GM19025 (cell line): ENCODE measurements around the gene ADAM12.
"Not testable (repeated sequence)": the region's sequence is repeated elsewhere in the genome, so short reads cannot be mapped to it uniquely, and the experiment has no call there.

Experiments
- ATAC-seq: cut with Tn5 transposase; IDR thresholded peaks from one replicate; pipeline ENCODE4 v1.9.1; 2021; ENCODE audit warnings: mild to moderate bottlenecking, low read depth, moderate library complexity; ENCODE audit not compliant: unreplicated experiment

Gene ADAM12

DNA sequence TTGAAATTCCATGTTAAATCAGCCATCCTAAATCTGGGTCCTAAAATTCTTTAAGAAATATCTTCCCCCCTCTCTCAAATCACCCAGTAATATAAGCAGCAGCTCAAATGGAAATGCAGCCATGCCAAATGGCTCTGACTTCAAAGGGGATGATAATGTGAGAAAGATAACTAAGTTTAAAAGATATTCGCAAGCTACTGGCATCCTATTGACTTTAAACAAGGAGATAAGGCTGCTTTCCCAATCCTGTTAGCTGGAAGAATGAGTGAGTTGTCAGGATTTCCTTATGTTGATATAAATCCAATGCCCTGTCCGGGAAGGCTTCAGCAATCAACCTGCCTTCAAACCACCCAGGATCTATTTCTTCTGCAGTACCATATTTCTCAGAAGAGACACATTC is 320.0 kb downstream of the ADAM12 start:
- ATAC-seq, result no peak

GRCh38 chr10:126066456-126066855 is 321.8 kb downstream of the ADAM12 start:
- ATAC-seq, result no peak

DNA sequence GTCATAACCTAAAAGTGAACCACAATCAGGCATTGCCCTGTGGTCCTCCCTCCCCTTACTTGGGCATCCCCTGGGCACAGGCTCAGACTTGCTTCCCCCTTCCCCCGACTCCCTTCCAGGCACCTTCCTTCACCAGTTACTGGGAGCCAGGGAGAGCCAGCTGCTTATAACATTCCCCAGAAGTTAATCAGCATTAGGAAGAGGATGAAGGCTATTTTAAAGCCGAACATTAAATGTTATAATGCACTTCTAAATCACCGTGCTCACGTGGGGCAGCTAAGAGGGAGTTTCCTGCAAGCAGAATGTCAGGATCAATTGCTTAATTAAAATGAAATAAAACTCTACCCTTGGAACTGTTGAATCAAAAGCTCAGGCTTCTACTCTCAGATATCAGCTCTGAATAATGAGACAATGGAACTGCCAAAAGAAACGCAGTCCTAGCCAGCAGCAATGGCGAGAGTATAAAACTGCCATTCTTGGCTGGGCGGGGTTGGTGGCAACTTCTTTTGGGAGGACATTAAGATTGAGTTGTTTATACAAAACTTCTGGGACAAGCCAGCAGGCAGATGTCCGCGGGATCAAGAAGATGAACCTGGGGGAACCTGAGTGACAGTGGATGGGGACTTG is 322.4 kb downstream of the ADAM12 start:
- ATAC-seq, result no peak

- no peak for ATAC-seq
Observed at GRCh38 chr10:126064512-126064911, 323.8 kb downstream of the ADAM12 start.

GRCh38 chr10:126063353-126063791 is 324.9 kb downstream of the ADAM12 start:
- no peak for ATAC-seq

DNA sequence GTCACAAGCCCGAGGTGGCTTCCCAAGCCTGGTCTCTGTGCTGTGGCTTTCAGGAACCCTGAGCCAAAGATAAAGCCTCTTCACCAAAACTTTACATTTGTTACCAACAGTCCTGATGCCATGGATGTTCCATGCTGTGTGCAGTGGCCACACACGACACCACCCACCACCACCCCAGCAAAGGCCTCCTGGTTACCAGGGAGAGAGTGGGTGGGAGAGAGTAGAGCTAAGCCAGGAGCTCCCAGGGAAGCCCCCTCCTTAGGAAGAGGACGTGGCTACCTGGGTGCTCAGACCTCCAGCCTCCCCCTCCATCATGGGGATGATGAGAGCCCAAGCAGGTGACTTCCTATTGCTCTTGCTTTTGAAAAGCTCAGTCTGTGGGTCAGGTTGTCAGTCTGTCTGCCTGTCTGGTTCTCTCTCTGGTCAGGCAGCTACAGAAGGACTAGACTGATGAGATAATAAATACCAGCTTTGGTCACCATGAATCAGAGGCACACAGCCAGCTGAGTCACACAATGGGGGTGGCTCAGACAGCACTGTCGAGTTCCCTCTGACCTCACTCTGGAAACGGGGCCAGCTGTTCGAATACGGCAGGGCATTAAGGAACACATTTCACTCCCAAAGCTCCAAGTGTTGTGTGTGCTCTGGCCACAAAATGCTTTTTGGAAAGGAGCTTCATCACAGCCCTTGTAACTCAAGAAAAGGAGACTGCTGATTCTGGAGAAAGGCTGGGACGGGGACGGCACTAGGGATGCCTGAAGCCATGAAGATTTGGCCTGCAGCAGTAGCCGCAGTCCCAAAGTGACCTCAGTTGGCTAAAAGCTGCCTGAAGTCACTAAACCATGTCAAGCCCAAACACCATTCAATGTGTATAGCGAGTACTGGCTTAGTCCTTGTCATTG is 325.9 kb downstream of the ADAM12 start:
- no peak for ATAC-seq

GRCh38 chr10:126061526-126061925 is 326.8 kb downstream of the ADAM12 start:
- no peak for ATAC-seq

GRCh38 chr10:126060261-126060931 is 327.9 kb downstream of the ADAM12 start:
- no peak for ATAC-seq

- no peak for ATAC-seq
Observed at GRCh38 chr10:126059076-126059826, 329.0 kb downstream of the ADAM12 start.

DNA sequence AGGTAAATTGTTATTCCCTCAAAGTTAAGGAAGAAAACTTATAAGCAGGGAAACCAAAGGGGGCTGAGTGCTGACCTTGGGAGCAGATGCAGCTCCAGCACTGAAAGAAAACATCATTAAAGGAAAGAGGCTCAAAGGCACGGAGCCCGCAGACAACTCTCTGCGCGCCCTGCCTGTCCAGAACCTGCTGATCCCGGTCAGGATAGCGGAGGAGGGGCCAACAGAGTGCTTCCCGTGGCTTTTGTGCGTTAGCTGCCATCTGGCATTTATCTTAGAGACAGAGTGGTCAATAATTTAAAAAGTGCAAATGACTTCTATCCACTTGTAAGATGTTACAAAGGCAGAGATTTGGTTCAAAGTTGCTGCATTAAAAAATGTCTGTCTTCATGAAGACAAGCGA is 329.8 kb downstream of the ADAM12 start:
- no peak for ATAC-seq

GRCh38 chr10:126058104-126058503 is 330.2 kb downstream of the ADAM12 start:
- no peak for ATAC-seq

DNA sequence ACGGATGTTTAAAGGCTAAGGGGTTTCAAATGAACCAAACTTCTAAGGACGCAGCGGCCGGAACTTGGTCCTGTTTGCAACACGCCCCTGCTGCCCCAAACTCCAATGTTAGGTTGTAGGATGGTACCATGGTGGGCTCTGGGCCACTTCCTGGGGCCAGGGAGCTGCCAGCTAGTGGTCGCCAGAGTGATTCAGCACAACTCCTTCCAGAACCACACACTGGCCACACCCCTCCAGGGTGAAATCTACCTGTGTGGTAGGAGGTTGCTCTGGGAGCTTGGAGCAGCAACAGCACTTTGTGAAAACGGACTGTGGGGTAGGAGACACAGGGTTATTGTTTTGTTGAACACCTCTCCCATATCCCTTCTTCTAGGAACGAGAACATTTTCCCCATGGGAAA is 330.8 kb downstream of the ADAM12 start:
- ATAC-seq, result no peak

DNA sequence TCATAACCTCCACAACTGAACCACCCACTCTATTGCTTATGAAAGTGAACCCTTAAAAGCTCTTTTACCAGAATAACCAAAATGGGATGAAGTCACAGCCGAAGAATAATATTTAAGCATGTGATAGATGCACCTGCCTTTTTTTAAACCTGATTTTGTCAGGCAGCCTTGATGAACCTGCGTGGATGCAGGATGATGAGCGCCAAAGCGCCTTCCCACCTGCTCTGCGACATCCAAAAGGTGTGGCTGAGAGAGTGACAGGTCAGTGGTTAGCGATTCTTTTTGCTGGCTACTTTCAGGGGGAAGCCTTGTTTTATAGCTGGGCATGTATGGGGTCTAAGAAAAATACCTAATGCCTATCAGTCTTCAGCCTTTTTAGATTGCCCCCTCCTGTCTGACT is 334.1 kb downstream of the ADAM12 start:
- no peak for ATAC-seq

DNA sequence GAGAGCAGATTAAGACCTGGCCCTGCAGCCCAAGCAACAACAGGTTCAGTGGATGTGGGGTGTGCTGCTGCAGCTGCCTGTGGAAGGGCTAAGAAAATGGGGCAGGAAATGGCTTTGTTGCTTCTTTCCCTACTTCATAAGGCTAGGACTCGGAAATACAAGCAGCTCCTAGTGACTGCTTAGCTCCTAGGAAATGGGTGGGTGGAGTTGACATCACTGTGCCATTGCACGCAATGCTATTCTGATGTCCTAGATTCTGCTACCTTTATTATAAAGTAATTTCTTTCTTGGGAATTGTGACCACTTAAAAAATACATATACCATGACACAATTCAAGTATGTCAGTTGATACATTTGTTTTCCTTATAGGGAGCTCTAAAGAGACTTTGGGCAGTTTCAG is 336.1 kb downstream of the ADAM12 start:
- ATAC-seq, result no peak

GRCh38 chr10:126049759-126050700 is 338.2 kb downstream of the ADAM12 start:
- ATAC-seq, result no peak

- not testable (repeated sequence) for ATAC-seq
Observed at GRCh38 chr10:126047749-126048148, 340.5 kb downstream of the ADAM12 start.

- no peak for ATAC-seq
Observed at GRCh38 chr10:126046831-126047230, 341.4 kb downstream of the ADAM12 start.

DNA sequence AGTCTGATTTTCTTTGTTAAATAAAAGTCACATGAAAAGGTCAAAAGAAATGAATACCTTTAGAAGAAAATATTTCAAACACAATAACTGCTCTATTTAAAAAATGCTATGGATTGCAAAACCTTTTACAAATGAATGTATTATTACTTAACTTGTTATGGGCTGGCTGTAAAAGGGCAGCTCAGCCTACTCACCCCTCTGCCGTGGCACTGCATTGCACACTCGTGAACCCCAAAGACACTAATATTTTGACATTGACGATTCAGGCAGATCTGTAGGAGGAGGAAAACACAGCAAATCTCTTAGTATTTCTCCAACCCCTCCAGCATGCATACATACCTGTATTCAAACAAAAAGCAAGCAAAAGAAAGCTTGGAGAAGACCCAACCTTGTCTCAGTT is 342.4 kb downstream of the ADAM12 start:
- ATAC-seq, result no peak

GRCh38 chr10:126043389-126043788 is 344.9 kb downstream of the ADAM12 start:
- no peak for ATAC-seq

GRCh38 chr10:126042906-126043305 is 345.4 kb downstream of the ADAM12 start:
- no peak for ATAC-seq
